Stimulated activated CD4-positive, alpha-beta T cell treated with anti-CD3 and anti-CD28 coated beads, Interleukin-15, amount 100 ng/mL, for 24 hours (primary cell): ENCODE data around the gene TMEM154.

Experiments used
- DNase-seq: peaks from one replicate; pipeline ENCODE4 v3.0.0-alpha.2; 2020

Gene TMEM154

DNA sequence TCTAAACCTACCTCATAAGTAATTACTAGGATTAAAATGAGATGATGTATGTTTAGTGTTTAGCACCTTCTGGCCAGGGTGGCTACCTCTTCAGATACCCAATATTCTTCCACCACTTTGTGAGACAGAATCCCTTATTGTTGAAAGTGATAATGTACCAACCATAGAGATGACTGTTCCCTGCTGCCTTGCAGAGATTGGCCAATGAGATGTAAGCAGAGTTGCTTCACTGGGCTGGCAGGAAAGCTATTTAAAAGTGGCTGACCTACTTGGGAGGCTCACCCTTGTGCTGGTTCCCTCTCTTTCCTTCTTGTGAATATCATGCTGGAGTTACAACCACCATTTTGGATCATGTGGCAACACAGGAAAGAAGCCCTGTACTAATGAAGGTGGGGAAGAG, 58.9 kb downstream of the TMEM154 start:
- DNase-seq: no peak

DNA sequence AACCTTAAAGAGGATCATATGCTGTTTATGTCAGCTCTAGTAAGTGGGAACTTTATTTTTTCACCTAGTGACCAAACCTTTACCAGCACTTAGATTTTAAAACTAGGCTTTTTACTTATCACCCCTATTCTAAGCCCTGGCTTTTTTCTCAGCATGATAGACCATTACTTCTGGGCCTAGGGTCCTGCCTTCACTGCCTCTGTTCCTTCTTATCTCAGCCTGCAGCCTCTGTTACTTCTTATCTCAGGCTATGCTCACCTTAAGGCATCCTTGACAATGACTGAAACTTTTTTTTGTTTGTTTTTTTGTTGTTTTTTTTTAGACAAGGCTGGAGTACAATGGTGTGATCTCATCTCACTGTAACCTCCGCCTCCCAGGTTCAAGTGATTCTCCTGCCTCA, 59.6 kb downstream of the TMEM154 start:
- no peak for DNase-seq

DNA sequence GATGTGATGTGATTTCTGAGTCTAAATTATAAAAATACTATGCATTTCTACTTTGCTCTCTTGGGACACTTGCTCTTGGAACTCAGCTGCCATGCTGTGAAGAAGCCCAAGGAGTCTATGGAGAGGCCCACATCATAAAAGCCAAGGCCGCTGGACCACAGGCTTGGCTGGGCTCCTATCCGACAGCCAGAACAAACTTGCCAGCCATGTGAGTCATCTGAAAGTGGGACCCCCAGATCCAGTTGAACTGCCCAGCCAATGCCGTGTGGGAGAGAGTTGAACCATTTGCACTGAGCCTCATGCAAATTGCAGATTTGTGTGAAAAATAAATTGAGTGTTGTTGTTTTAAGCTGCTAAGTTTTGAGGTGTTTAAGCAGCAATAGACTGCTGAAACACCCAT, 60.2 kb downstream of the TMEM154 start:
- DNase-seq: no peak

DNA sequence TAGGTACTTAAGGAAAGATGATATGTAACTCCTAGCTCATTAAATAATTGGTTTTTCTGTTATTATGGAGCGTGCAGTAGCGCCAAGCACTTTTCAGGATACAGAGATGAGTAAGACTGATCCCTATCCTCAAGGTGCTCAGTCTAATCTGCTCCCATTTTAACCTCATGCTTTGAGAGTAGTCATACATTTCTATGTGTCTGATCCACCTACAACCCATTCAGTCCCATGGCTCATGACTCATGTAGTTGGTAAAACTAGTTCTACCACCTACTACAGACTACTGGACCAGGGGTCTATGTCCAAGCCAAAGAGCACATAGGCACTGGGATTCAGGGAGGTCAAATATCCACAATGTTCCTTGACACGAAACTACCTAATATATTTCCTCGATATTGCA, 60.8 kb downstream of the TMEM154 start:
- no peak for DNase-seq

DNA sequence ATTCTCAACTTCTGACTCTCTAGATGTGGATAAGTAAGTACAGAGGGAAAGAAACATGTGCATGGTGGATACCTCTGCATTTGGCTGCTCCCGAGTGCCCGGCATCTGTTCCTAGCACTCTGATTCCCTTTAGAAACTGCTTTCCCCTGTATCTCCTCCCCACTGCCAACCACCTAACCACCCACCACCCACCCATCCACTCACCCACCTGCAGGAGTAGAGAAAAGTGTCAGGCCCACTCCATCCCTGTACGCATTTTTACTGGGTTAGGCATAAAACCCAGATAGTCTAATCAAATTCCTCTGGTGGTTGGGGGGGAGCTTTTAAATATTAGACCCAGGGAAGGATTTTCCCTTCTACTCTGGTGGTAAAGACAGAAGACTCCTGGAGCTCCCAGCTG, 63.0 kb downstream of the TMEM154 start:
- DNase-seq: no peak

DNA sequence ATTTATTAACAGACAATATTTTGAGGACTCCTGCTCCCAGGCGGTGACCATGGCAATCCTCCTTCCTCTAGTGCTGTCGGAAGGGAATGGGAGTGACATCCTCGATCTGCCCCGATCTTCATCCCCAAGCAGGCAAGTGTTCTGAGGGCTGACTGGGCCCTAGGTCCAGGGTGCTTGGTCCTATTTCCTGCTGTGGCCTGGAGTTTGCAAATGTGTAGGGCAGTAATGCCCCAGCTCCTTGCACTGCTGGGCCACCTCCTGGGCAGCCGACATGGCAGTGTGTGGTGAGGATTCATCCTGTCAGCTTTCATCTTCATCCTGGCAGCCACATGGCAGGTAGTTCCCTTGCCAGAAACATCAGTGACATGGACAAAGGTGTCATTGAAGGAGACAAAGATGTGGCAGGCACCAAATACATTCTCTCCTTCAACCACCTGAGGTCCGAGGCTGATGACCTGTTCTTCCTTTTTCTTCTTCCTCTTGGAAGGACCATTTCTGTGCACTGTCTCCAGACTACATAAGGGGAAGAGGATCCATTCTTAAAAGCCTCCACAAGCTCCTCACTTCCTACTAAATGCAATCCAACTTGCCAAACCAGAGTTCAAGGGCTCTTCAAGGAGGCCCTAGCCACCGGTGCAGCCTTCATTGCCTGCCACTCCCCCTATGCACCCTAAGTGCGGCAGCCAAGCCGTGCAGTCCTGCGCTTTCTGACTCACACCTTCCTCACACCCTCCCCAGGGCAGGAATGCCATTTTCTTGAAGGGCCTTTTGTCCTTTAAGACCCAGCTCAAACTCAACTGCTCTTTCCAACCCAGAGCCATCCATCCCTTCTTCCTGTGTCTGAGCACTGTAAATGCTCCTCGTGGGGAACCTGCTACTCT, 65.7 kb downstream of the TMEM154 start:
- DNase-seq: no peak

DNA sequence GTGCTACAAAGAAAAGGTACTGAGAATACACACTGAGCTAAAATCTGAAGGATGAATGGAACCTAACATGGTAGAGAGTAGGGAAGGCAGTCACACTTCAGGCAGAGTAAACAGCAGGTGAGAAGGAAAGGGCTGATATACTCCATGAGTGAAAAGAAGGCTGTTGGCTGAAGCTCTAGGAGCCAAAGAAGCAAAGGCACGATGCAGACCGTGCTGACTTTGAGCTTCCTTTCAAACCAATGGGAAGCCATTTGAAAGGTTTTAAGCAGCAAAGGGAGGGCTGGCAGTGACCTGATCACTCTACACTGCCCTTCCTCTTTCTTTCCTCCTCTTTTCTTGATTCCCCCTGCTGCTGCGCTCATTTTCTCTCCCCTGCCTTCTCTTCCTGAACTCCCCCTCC, 66.4 kb downstream of the TMEM154 start:
- no peak for DNase-seq

DNA sequence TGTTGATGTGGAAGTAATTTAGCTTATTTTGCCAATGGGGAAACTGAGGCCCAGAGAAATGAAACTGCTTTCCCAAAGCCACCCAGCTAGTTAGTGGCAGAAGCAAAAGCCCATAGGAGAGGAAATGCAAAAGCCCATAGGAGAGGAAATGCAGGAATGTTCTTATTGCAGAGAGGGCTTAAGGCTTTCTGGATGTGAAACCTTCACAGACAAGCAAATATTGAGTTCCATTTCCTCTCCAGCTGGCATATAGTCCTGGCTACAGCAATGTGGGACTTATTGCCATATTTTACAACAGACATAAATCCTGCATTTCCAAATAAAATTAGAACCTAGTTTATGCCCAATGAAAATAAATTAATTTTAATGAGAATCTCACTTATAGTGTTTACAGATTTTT, 69.7 kb downstream of the TMEM154 start:
- no peak for DNase-seq

DNA sequence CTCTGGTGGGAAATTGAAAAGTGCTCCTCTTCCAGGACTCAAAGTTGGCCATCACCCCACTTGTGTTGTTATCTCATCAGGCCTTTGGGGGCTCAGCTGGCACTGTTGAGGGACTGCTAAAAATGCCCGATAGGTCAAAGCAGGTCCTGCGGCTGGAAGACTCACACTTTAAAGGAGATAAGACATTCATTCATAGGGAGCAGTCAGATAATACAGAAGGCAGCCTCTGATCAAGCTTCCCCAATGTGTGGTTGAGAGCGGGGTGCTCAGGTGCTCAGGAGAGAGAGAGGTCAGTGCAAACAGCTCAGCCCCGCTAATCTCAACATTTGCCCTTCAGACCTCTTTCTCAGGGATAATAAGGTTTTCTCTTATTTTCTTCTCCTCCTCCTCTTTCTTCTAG, 70.3 kb downstream of the TMEM154 start:
- DNase-seq: no peak

DNA sequence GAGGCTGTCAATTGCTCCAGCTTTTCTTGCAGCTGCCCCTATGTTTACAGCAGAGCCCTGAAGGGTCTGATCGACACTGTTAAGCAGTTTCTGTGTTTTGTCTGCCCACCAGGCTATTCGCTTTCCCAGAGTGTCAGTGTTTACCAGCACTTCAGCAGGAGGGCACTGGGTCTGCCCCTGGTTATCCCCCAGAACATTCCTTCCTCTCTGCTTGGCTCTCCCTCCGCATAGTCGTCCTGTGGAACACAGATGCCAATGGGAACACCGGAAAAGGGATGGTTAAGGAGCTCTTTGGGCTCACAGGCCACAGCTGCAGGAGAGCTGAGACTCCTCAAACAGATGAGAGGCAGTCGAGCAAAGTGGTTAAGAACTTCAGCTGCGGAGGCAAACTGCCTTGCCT, 72.6 kb downstream of the TMEM154 start:
- no peak for DNase-seq

DNA sequence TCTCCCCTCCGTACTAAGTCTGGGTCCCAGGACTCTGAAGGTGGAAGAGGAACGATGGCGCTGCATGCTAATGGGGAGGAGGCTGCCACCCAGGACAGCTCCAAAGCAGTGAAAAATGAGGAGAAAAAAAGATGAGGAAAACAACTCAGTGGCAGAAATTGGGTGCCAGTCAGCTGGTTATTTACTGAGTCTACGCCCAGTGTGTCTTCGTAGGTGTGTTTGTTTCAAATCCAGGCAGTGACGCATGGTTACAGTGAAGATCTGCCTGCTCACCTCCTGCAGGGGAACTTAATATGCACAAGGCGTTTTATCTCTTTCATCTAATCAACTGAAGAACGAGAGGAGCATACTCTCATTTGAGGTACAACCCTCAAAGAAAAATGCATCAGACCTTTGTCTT, 73.0 kb downstream of the TMEM154 start:
- DNase-seq: no peak

DNA sequence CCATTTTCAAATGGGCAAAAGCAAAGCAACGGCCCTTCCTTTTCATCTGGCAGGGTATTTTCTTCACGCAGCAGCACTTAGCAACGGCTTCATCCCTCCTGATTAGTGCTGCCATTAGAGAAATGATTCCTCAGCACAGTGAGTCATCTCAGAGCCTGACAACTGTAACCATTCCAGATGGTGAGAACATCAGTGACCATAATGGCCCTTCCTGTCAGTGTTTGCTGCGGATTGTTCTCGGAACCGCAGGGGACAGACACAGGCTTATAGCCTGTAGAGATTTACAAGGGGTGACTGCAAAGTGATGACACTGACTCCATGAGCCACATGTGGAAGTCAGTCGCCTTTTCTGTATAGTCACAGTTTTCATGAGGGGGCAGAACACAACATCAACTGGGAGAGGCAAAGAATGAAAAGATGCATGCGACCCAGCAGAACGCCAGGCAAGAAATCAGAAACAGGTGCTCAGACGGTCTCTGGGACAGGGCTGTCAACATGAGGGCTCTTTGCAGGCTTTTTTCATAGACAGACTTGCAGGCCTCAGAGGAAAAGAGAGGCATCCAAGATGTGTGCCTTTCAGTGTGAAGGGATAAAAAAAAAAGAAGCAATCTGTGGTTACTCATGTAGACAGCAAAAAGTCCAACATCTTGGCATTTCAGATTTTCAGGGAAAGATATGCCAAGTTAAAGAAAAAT, 74.0 kb downstream of the TMEM154 start:
- no peak for DNase-seq

DNA sequence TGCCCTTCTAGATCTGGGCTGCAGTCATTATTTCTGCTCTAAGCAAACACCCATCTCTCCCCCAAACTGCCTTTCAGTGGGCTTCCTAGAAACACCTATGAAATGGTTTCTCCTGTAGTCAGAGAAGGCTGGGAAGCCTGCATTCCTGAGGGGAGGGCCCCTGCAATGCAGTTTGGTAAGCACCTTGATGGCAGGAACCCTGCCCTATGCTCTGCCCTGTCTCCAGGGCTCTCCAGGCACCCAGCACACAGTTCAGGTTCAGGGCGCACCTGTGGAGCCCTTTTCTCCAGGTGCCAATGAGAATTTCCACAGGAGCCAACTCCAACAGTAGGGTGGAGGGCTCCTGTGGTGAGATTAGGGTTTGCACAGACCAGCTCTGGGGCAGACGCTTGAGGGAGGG, 74.8 kb downstream of the TMEM154 start:
- DNase-seq: no peak

DNA sequence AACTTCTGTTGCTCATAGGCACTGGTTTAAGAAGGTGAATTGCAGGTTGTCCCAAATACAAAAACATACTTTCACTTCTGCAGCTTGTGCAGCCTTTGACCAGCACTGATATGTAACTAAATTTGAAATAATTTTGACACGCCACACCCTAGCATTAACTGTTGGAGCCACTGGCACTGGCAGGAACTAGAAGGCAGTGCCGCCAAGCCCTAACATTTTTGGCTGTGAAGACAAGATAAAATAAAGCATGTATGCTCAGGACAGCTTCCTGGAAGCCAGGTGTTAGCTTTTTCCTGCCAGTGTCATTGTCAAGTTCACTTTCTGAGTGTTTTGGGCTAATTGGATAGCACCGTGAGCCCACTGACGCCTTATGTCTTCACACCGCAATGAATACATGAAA, 78.6 kb downstream of the TMEM154 start:
- DNase-seq: no peak

DNA sequence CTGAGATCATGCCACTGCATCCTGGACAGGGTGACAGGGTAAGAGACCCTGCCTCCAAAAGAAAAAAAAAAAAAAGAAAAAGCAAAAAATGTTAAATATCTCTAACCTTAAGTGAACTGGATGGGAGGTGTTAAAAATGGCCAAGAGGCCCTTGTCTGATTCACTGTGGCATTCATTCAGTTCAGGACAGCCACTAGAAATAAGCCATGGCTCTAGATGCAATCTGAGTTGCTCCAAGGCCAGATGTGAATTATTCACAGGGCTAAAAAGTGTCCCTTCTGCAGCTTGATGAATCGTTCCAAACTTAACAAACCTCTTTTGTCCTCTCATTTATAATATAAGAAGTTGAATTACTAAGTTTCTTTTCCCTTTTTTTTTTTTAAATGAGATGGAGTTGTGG, 80.2 kb downstream of the TMEM154 start:
- DNase-seq: no peak

DNA sequence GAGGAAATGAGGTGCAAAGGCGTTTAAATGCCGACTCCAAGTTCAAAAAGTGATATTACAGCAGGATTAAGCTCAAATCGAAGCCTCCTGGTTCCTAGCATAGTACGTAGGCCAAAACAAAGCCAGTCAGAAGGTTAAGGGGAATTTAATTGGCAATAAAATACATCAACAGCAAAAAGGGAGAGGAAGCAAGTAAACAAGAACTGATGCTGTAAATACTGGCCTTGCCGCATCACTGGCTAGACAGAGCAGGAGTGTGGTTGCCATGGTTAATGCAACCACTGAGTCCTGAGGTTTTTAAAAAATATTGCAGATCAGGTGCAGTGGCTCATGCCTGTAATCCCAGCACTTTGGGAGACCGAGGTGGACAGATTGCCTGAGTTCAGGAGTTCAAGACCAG, 80.7 kb downstream of the TMEM154 start:
- DNase-seq: no peak

DNA sequence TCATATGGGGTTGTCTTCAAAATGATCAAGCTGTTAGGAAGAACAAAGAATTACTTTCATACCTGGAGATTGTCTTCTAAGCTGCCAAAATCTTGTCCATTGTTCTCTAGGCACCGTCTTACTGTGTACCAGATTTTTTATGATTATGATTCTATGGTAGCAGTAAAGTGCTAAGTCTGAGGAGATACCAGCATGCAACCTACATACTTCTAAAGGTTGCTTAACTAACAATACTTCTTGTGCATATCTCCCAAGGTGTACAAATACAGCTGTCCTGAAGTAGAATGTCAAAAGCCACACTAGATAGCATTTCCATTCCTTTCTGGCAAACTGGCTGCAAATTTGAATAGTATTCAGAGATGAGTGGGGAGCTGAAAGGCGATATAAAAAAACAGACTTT, 81.3 kb downstream of the TMEM154 start:
- no peak for DNase-seq

DNA sequence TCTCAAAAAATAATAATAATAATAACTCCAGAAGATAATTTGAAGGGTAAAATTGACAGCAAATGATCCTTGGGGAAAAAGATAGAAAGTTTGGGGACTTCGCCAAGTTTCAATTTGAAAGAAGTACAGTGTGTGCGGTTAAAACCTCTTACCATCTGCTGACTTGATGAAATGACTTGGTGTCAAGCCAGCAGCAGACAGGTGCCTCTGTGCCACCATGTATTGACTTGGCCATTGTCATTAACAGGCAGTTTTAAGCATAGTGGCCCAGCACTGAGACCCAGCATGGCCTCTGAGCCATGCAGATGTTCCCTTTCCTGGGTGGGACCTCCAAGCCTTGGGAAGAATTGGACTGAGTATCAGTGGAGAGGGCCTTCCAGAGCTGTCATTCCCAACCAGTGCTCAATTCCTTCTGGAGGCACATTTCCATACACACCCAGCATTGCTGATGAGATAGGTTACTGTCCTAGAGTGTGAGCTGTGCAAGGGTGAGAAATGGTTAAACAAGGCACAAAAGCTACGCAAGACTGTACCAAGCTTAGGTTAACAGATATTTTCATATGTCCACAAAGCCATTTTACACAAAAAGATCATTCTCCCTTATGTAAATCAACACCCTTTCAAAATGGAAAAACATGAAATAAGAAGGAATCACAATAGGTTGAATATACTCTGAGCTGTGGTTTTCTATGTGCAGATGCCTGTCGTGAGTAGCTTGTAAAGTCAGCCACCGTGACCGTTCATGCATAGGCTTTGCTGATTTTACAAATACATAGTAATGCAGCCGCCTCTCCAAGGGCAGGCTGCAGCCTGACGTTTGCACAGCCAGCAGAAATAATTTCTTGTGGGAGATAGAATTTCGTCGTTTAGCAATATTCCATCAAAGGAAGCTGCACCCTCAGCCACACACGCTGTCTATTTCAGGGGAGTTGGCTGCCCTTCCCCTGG, 84.5 kb downstream of the TMEM154 start:
- no peak for DNase-seq

DNA sequence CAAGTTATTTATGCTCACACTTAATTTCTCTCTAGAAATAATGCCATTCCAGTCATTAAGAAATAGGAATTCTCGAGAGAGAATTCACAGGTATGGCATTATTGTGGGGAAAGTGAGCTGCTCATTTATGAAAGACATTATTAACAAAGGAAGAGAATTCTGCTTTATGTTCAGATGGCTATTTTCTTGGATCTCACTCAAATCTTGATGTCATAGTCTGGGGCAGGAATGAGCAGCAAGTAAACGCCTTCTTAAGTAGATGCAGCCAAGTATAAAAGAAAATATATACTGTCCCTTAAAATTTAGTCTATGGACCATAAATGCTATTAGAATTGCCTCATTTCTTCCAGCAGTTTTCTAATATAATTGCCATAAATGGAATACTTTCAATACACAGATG, 85.7 kb downstream of the TMEM154 start:
- no peak for DNase-seq

DNA sequence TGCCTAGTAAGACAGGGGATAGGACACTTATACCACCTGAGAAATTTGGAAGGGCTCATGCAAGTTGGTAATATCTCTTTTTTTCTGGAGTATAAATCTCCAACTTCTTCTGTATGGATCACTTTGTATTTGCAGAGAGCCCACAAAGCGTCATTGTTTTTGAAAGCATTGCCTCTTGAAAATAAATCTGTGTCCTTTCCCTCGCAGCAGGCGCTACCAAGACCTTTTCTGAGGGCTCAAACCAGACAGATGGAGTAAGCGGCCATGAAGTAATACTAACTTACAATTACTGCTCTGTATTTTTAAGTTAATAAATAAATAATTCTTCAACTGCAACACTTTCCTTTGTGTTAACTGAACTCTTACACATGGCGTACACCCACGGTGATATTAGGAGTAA, 87.9 kb downstream of the TMEM154 start:
- no peak for DNase-seq

DNA sequence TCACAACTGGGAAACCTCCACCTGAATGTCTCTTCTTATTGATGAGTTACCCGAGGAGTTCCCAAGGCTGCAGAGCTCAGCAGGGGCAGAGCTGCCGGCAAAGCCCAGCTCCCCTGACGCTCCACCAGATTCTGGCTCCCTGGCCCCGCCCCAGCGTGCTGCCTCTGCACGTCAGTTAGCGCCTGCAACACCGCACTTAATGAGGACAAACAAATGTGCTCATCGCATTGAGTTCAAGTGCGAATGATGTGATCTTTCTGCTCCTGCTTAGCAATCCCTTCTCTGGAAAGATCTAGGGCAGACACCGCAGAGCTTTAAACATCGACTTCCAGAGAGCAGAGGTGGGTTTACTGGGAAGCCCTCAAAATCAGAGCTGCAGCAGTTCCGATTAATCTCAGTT, 88.4 kb downstream of the TMEM154 start:
- DNase-seq: peak; percentile 50

DNA sequence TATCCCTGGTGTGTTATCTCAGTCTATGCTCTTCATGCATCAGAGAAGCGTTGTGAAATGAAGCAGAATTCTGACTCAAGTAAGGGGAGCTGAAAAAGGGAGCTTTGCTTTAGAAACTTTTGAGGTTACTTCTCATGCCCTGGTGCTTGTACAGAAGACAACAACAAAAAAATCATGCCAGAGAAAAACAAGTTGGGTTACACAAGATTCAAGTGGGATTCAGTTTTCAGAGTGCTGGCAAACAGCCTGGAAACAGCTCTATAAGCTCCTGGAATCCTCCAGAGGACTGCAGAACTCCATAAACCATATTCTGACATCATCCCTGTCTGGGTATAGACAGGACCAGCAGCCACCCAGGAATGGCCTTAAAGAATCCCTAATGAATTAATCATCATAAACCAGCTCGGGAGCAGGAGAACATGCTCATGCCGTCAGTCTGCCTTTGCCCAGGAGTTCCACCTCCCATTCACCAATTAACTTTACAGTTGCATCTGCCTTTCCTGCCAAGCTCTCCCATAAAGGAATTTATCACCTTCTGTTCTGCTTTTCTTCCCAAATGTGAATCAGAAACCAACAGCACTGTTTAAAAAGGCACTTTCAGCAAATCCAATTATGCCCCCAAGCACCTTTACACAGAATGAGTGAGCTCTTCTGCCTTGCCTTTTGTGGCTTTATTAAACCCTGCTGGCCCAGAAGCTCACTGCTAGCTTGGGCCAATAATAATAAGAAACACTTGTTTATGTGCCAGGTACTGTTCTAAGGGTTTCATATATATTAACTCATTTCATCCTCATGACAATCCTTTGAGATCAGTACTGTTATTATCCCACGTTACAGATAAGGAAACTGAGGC, 89.4 kb downstream of the TMEM154 start:
- DNase-seq: no peak

DNA sequence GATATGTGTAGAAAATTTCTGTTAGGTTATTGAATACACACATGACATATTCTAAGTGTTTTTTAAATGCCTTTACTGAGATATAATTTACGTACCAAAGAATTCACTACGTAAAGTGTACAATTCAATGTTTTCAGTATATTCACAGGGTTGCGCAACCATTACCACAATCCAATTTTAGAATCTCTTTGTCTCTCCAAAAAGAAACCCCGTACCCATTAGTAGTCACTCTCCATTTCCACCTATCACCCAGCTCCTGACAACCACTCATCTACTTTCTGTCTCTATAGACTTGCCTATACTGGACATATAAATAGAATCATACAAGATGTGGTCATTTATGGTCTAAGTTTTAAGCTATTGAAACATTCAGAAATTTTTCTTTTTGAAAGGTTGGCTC, 90.9 kb downstream of the TMEM154 start:
- DNase-seq: no peak
